ENCODE measurements around the gene ELAC1.

GRCh38 chr18:50981381-50981780, 13.5 kb downstream of the ELAC1 start:
- TF ChIP-seq CTCF (IDR thresholded peaks at IDR 0.05 in 8 of 11, conservative IDR thresholded peaks at IDR 0.05 in 3 of 11) (no peak), POLR2AphosphoS5 (IDR thresholded peaks at IDR 0.05) (no peak), POLR2A (IDR thresholded peaks at IDR 0.05) (no peak)
